ENCODE measurements around the gene SEMA3B.
A peak's percentile ranks its signal among the peaks of the same experiment; 100 is the strongest.

Gene SEMA3B

GRCh38 chr3:50319181-50319893 lies 50.4 kb downstream of the SEMA3B start:
- DNase-seq = no peak

GRCh38 chr3:50319894-50320625 lies 51.1 kb downstream of the SEMA3B start:
- DNase-seq = no peak

GRCh38 chr3:50320853-50321335 lies 51.9 kb downstream of the SEMA3B start:
- peak; percentile 81 for DNase-seq

- peak; percentile 94 for DNase-seq
These were observed 52.6 kb downstream of the SEMA3B start for GRCh38 chr3:50321336-50322114.

GRCh38 chr3:50322115-50322385 lies 53.1 kb downstream of the SEMA3B start:
- no peak for DNase-seq

GRCh38 chr3:50322386-50323091 lies 53.6 kb downstream of the SEMA3B start, which contains the start of gene HYAL2:
Gene HYAL2, minus strand, starts transcription at chr3:50322745. Its CDS starts 2,256 bp downstream, at chr3:50320489.
- no peak for DNase-seq

GRCh38 chr3:50323092-50323600 lies 54.2 kb downstream of the SEMA3B start:
- DNase-seq = no peak

- DNase-seq = no peak
These were observed 54.8 kb downstream of the SEMA3B start for GRCh38 chr3:50323614-50324199.

GRCh38 chr3:50324351-50325112 lies 55.6 kb downstream of the SEMA3B start:
- peak; percentile 83 for DNase-seq

GRCh38 chr3:50325113-50325480 lies 56.1 kb downstream of the SEMA3B start:
- no peak for DNase-seq

- DNase-seq = no peak
These were observed 56.7 kb downstream of the SEMA3B start for GRCh38 chr3:50325497-50326181.

- DNase-seq = no peak
These were observed 57.2 kb downstream of the SEMA3B start for GRCh38 chr3:50326182-50326541.

- DNase-seq = no peak
These were observed 58.2 kb downstream of the SEMA3B start for GRCh38 chr3:50327129-50327528.

All from NCI-H82 (cell line).